Endothelial cell of umbilical vein (primary cell): ENCODE data around the gene MAPT.

Experiments used
- CTCF ChIP-seq, 2 donors: IDR thresholded peaks; 1 replicate in 1 of 2; 2 replicates in 1 of 2; pipeline ENCODE4 v1.5.1; 2011; ENCODE audit warnings: low read length in 2 of 2, mild to moderate bottlenecking in 2 of 2, moderate library complexity in 2 of 2, control low read depth in 1 of 2, inconsistent platforms in 1 of 2, low read depth in 1 of 2; ENCODE audit not compliant: insufficient read depth in 1 of 2; ENCODE audit errors: extremely low read depth in 1 of 2
- JUN ChIP-seq: IDR thresholded peaks from 2 replicates; pipeline ENCODE4 v1.6.1; 2011; ENCODE audit warnings: borderline replicate concordance, low read depth; ENCODE audit not compliant: insufficient read length, insufficient read depth

- TF ChIP-seq CTCF (IDR thresholded peaks at IDR 0.05; ENCODE audit: extremely low read depth in 1 of 2, insufficient read depth in 1 of 2, low read depth in 1 of 2, low read length in 2 of 2) (no peak), JUN (no peak)
Measured at GRCh38 chr17:46013502-46014165, 119.3 kb downstream of the MAPT start.
